ENCODE data around the gene AUH. TPM values are rescaled to one million over a fixed set of nuclear protein-coding genes. Genes with fewer than 3 reads are reported as not detected.
"Not testable (repeated sequence)": the region's sequence is repeated elsewhere in the genome, so short reads cannot be mapped to it uniquely, and the experiment has no call there.

The AUH gene
- total RNA-seq, 1 experiment from 2014 or later = 29.0 TPM

DNA sequence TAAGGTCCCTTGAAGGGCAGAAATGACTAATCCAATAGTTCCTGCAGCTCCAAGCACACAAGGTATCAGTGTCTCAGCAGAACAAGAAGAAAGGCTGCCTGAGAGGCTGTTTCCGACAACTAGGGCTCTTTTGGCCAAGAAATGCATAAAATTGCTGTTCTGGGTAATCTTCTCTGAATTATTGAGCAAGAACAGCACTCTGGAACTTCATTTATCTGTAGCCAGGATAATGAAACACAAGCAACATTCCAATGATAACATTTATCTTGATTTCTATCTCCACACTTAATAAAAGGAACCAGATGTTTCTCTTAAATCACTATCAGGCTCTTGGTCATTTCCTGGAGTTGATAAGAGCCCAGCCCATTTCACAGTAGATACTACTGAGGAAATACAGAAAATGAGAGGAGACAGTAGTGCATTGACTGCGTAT is 17.0 kb upstream of the AUH start:
- no peak overlapping the region for H2AFZ ChIP-seq (ENCODE audit: low read depth, low read length, poor library complexity, severe bottlenecking)
- no peak overlapping the region for H3K27ac ChIP-seq (ENCODE audit: low read depth, low read length)
- RAD21 ChIA-PET (ENCODE audit: low non-redundant PET in 1 of 2, low total read pairs in 2 of 2, uncharacterized antibody in 2 of 2, unreplicated experiment in 2 of 2) = no interaction called here
- H3K9me3 ChIP-seq (ENCODE audit: control insufficient read depth in 1 of 2, insufficient read depth in 1 of 2, low read depth in 1 of 2, low read length in 2 of 2) = no peaks in the 10 kb centered on the region
- H3K4me1 ChIP-seq (ENCODE audit: control insufficient read depth in 1 of 2, insufficient read depth in 2 of 2, low read length in 2 of 2) = no peaks in the 10 kb centered on the region
- no peak overlapping the region for H3K4me2 ChIP-seq (ENCODE audit: low read length)
- POLR2A ChIA-PET = no interaction called here
- DNase-seq (ENCODE audit: low read depth, low spot score) = no peak
- H3K4me3 ChIP-seq (replicated peaks in 1 of 2; ENCODE audit: low read depth in 1 of 2, low read length in 2 of 2) = no peak overlapping the region
- H3K79me2 ChIP-seq (ENCODE audit: insufficient read depth, low read length) = no peaks in the 10 kb centered on the region
- intact Hi-C loops (cut with micrococcal nuclease) = no loop called here
- no peaks in the 10 kb centered on the region for H3K36me3 ChIP-seq (ENCODE audit: control insufficient read depth in 1 of 2, insufficient read depth in 2 of 2, low read length in 2 of 2)
- CTCF ChIA-PET = no interaction called here
- no TSS peak for BruUV-seq (replicated peaks)
- no peak for ATAC-seq
- no peak for TF ChIP-seq ZFX (IDR thresholded peaks at IDR 0.05)
- TF ChIP-seq, protein P1, sequence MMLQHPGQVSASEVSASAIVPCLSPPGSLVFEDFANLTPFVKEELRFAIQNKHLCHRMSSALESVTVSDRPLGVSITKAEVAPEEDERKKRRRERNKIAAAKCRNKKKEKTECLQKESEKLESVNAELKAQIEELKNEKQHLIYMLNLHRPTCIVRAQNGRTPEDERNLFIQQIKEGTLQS (IDR thresholded peaks at IDR 0.05) = no peak
- no peaks in the 10 kb centered on the region for H4K20me1 ChIP-seq (ENCODE audit: insufficient read depth)
- no peaks in the 10 kb centered on the region for H3K27me3 ChIP-seq (ENCODE audit: insufficient read depth, low read length)
- no peak overlapping the region for H3K9ac ChIP-seq (ENCODE audit: low read length)
- no peaks in the 10 kb centered on the region for H3K9me2 ChIP-seq (ENCODE audit: insufficient read depth)

- CTCF ChIA-PET; H3K36me3 ChIP-seq (ENCODE audit: control insufficient read depth in 1 of 2, insufficient read depth in 2 of 2, low read length in 2 of 2); H3K9me2 ChIP-seq (ENCODE audit: insufficient read depth); H3K27me3 ChIP-seq (ENCODE audit: insufficient read depth, low read length); POLR2A ChIA-PET; intact Hi-C loops (cut with micrococcal nuclease); DNase-seq (ENCODE audit: low read depth, low spot score); H4K20me1 ChIP-seq (ENCODE audit: insufficient read depth); BruUV-seq (replicated peaks); H3K79me2 ChIP-seq (ENCODE audit: insufficient read depth, low read length); H3K4me3 ChIP-seq (replicated peaks in 1 of 2; ENCODE audit: low read depth in 1 of 2, low read length in 2 of 2); H3K4me2 ChIP-seq (ENCODE audit: low read length); H2AFZ ChIP-seq (ENCODE audit: low read depth, low read length, poor library complexity, severe bottlenecking); RAD21 ChIA-PET (ENCODE audit: low non-redundant PET in 1 of 2, low total read pairs in 2 of 2, uncharacterized antibody in 2 of 2, unreplicated experiment in 2 of 2); H3K27ac ChIP-seq (ENCODE audit: low read depth, low read length); H3K9me3 ChIP-seq (ENCODE audit: control insufficient read depth in 1 of 2, insufficient read depth in 1 of 2, low read depth in 1 of 2, low read length in 2 of 2); H3K4me1 ChIP-seq (ENCODE audit: control insufficient read depth in 1 of 2, insufficient read depth in 2 of 2, low read length in 2 of 2); ATAC-seq; H3K9ac ChIP-seq (ENCODE audit: low read length): not testable (repeated sequence)
These were observed 16.3 kb upstream of the AUH start for GRCh38 chr9:91378054-91378453.

DNA sequence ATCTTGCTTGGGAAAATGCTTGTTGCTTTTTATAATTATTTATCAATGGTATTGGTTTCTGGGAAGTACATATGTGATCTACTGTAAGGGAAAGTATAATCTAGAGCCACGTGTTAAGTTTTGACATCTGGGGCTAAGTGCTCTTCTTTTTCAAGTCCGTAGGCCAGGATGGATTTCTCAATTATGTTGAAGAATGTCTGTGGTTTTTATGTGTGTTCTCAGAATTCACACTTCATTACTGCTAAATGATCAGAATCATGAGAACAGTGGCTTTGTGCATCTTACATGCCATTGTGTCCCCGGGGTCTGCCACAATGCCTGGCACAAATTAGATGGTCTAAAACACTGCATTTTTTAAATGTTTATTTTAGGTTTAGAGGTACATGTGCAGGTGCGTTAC is 14.5 kb upstream of the AUH start:
- H3K9me2 ChIP-seq (ENCODE audit: insufficient read depth) = no peaks in the 10 kb centered on the region
- H3K9ac ChIP-seq (ENCODE audit: low read length) = no peak overlapping the region
- H3K27ac ChIP-seq (ENCODE audit: low read depth, low read length) = no peak overlapping the region
- no peaks in the 10 kb centered on the region for H3K4me1 ChIP-seq (ENCODE audit: control insufficient read depth in 1 of 2, insufficient read depth in 2 of 2, low read length in 2 of 2)
- BruUV-seq (replicated peaks) = no TSS peak
- DNase-seq (ENCODE audit: low read depth, low spot score) (no peak), ATAC-seq (no peak)
- H3K4me2 ChIP-seq (ENCODE audit: low read length) = no peak overlapping the region
- no peaks in the 10 kb centered on the region for H3K9me3 ChIP-seq (ENCODE audit: control insufficient read depth in 1 of 2, insufficient read depth in 1 of 2, low read depth in 1 of 2, low read length in 2 of 2)
- no peaks in the 10 kb centered on the region for H3K79me2 ChIP-seq (ENCODE audit: insufficient read depth, low read length)
- intact Hi-C loops (cut with micrococcal nuclease) = no loop called here
- no peaks in the 10 kb centered on the region for H3K27me3 ChIP-seq (ENCODE audit: insufficient read depth, low read length)
- no peaks in the 10 kb centered on the region for H4K20me1 ChIP-seq (ENCODE audit: insufficient read depth)
- POLR2A ChIA-PET = no interaction called here
- CTCF ChIA-PET = no interaction called here
- no peaks in the 10 kb centered on the region for H3K36me3 ChIP-seq (ENCODE audit: control insufficient read depth in 1 of 2, insufficient read depth in 2 of 2, low read length in 2 of 2)
- no peak overlapping the region for H2AFZ ChIP-seq (ENCODE audit: low read depth, low read length, poor library complexity, severe bottlenecking)
- no peak overlapping the region for H3K4me3 ChIP-seq (replicated peaks in 1 of 2; ENCODE audit: low read depth in 1 of 2, low read length in 2 of 2)
- RAD21 ChIA-PET (ENCODE audit: low non-redundant PET in 1 of 2, low total read pairs in 2 of 2, uncharacterized antibody in 2 of 2, unreplicated experiment in 2 of 2) = no interaction called here
- TF ChIP-seq EGR1 (IDR thresholded peaks at IDR 0.05; ENCODE audit: low read depth) (no peak), ZFX (IDR thresholded peaks at IDR 0.05) (no peak), EZH2 (IDR thresholded peaks at IDR 0.05) (no peak), YY1 (IDR thresholded peaks at IDR 0.05; ENCODE audit: extremely low read depth, insufficient replicate concordance, low read depth, low read length) (no peak), ELF1 (IDR thresholded peaks at IDR 0.05; ENCODE audit: borderline replicate concordance, low read depth) (no peak), TCF7L2 (IDR thresholded peaks at IDR 0.05; ENCODE audit: borderline replicate concordance, extremely low read depth, insufficient read depth, insufficient read length) (no peak), ZBTB33 (IDR thresholded peaks at IDR 0.05; ENCODE audit: extremely low read depth, insufficient replicate concordance, low read length) (no peak), ZNF274 (IDR thresholded peaks at IDR 0.05; ENCODE audit: low read depth, low read length) (no peak), POLR2AphosphoS5 (IDR thresholded peaks at IDR 0.05; ENCODE audit: low read depth, low read length) (no peak), EZH2phosphoT487 (IDR thresholded peaks at IDR 0.05; ENCODE audit: borderline replicate concordance) (no peak)
- TF ChIP-seq, protein P2, sequence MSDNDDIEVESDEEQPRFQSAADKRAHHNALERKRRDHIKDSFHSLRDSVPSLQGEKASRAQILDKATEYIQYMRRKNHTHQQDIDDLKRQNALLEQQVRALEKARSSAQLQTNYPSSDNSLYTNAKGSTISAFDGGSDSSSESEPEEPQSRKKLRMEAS (IDR thresholded peaks at IDR 0.05) = no peak

Data from HCT116 (cell line).